HepG2 (cell line): ENCODE results near the gene GSTM4. TPM values are rescaled to one million over a fixed set of nuclear protein-coding genes. Genes with fewer than 3 reads are reported as not detected.
A peak's percentile ranks its signal among the peaks of the same experiment; 100 is the strongest.

Experiments
- CBX1 ChIP-seq: IDR thresholded peaks from one replicate; pipeline ENCODE4 v1.6.1; 2016; ENCODE audit warnings: antibody characterized with exemption, low read depth
- CCAR2 ChIP-seq: fragments of 200-400 bp; formaldehyde crosslinking; optimal IDR thresholded peaks from 2 replicates; pipeline ENCODE3; 2018; ENCODE audit warnings: low read depth, mild to moderate bottlenecking, low read length, moderate library complexity
- CHD2 ChIP-seq: IDR thresholded peaks from 2 replicates; pipeline ENCODE4 v1.6.1; 2011; ENCODE audit warnings: low read depth, low read length, improper control_type of control experiment
- E2F5 ChIP-seq: sonication (generic); formaldehyde crosslinking; conservative IDR thresholded peaks from 2 replicates; pipeline ENCODE4 v1.4.0; 2020; ENCODE audit warnings: missing genetic modification reagents
- ELF3 ChIP-seq: IDR thresholded peaks from 2 replicates; pipeline ENCODE4 v1.6.1; 2016; ENCODE audit warnings: missing genetic modification reagents, missing compliant biosample characterization
- EP300 ChIP-seq, 3 experiments: sonication (generic) in 1 of 3; formaldehyde crosslinking in 1 of 3; IDR thresholded peaks; 2 replicates each; pipeline versions ENCODE4 v1.5.1 to v1.6.1; 2011 to 2020; ENCODE audit warnings: low read depth in 2 of 3, low read length in 2 of 3, borderline replicate concordance in 1 of 3, improper control_type of control experiment in 1 of 3, mild to moderate bottlenecking in 1 of 3, missing genetic modification reagents in 1 of 3, moderate library complexity in 1 of 3
- GABPB1 ChIP-seq: IDR thresholded peaks from 2 replicates; pipeline ENCODE4 v1.6.1; 2016; ENCODE audit warnings: mild to moderate bottlenecking, missing genetic modification reagents, moderate library complexity, missing compliant biosample characterization
- ISL2 ChIP-seq: sonication (generic); formaldehyde crosslinking; IDR thresholded peaks from 2 replicates; pipeline ENCODE4 v1.5.0; 2020; ENCODE audit warnings: missing genetic modification reagents
- KLF9 ChIP-seq: IDR thresholded peaks from 2 replicates; pipeline ENCODE4 v1.6.1; 2016; ENCODE audit warnings: low read depth
- PLRG1 ChIP-seq: fragments of 450-650 bp; conservative IDR thresholded peaks from 2 replicates; pipeline ENCODE4 v1.6.1; 2016
- SALL2 ChIP-seq: sonication (generic); formaldehyde crosslinking; IDR thresholded peaks from 2 replicates; pipeline ENCODE4 v1.8.1; 2023; ENCODE audit warnings: mild to moderate bottlenecking, missing genetic modification reagents, inconsistent platforms
- SMYD3 ChIP-seq: sonication (generic); formaldehyde crosslinking; IDR thresholded peaks from 2 replicates; pipeline ENCODE4 v1.8.1; 2023; ENCODE audit warnings: mild to moderate bottlenecking, missing genetic modification reagents
- TBL1XR1 ChIP-seq: fragments of 150-350 bp; IDR thresholded peaks from 2 replicates; pipeline ENCODE4 v1.6.1; 2014; ENCODE audit warnings: borderline replicate concordance, low read length; ENCODE audit not compliant: partially characterized antibody
- TGIF2 ChIP-seq: IDR thresholded peaks from 2 replicates; pipeline ENCODE4 v1.6.1; 2016; ENCODE audit warnings: control low read depth, missing compliant biosample characterization
- THAP8 ChIP-seq: sonication (generic); formaldehyde crosslinking; IDR thresholded peaks from 2 replicates; pipeline ENCODE4 v1.5.1; 2020; ENCODE audit warnings: missing genetic modification reagents, mild to moderate bottlenecking, borderline replicate concordance
- YEATS2 ChIP-seq: sonication (generic); formaldehyde crosslinking; IDR thresholded peaks from 2 replicates; pipeline ENCODE4 v1.4.0; 2020; ENCODE audit warnings: missing genetic modification reagents, borderline replicate concordance
- ZNF124 ChIP-seq: sonication (generic); formaldehyde crosslinking; IDR thresholded peaks from 2 replicates; pipeline ENCODE4 v1.4.0; 2020; ENCODE audit warnings: missing genetic modification reagents
- ZNF264 ChIP-seq: sonication (generic); formaldehyde crosslinking; IDR thresholded peaks from 2 replicates; pipeline ENCODE4 v1.4.0; 2020; ENCODE audit warnings: missing genetic modification reagents
- ZNF282 ChIP-seq: fragments of 450-650 bp; IDR thresholded peaks from 2 replicates; pipeline ENCODE4 v1.6.1; 2018; ENCODE audit not compliant: partially characterized antibody
- ZNF326 ChIP-seq: sonication (generic); formaldehyde crosslinking; IDR thresholded peaks from 2 replicates; pipeline ENCODE4 v1.4.0; 2020; ENCODE audit warnings: missing genetic modification reagents, borderline replicate concordance
- ZNF33A ChIP-seq: sonication (generic); formaldehyde crosslinking; IDR thresholded peaks from 2 replicates; pipeline ENCODE4 v1.5.1; 2020; ENCODE audit warnings: missing genetic modification reagents, mild to moderate bottlenecking, moderate library complexity, borderline replicate concordance
- ZNF558 ChIP-seq: sonication (generic); formaldehyde crosslinking; IDR thresholded peaks from 2 replicates; pipeline ENCODE4 v1.9.0; 2022; ENCODE audit warnings: mild to moderate bottlenecking, missing genetic modification reagents, borderline replicate concordance
- ZNF850 ChIP-seq: sonication (generic); formaldehyde crosslinking; conservative IDR thresholded peaks from 2 replicates; pipeline ENCODE4 v1.9.0; 2021; ENCODE audit warnings: mild to moderate bottlenecking, missing genetic modification reagents
- polyA plus RNA-seq, 8 experiments: library from polyadenylated mRNA; depleted of rRNA in 3 of 8; stranded (reverse) in 7 of 8; unstranded in 1 of 8; fragments of >200 nt; fragmentation: Illumina TruSeq in 4 of 8; extraction: Trizol in 4 of 8; gene quantifications; 2 replicates each; pipeline versions ENCODE4 v1.2.1 to v1.2.3, GENCODE V29; 2011 to 2016; ENCODE audit warnings: low read depth in 4 of 8, missing spikeins in 1 of 8, mixed read lengths in 1 of 8; ENCODE audit not compliant: insufficient read depth in 1 of 8
- total RNA-seq, 5 experiments: library from RNA; depleted of rRNA; stranded (reverse); fragments of >200 nt; fragmentation: Illumina TruSeq; extraction: Trizol; gene quantifications; 2 replicates each; pipeline ENCODE4 v1.2.3, GENCODE V29; 2016; ENCODE audit warnings: low read depth in 1 of 5
- TF ChIP-seq, protein P1 (sequence below): sonication (generic); formaldehyde crosslinking; IDR thresholded peaks from 2 replicates; pipeline ENCODE4 v1.8.1; 2023; ENCODE audit warnings: missing genetic modification reagents, inconsistent platforms, borderline replicate concordance
- TF ChIP-seq, protein P2 (sequence below): sonication (generic); formaldehyde crosslinking; IDR thresholded peaks from 2 replicates; pipeline ENCODE4 v1.8.0; 2022; ENCODE audit warnings: missing genetic modification reagents, low read depth, mild to moderate bottlenecking, borderline replicate concordance
- TF ChIP-seq, protein P3 (sequence below): fragments of 450-650 bp; IDR thresholded peaks from 2 replicates; pipeline ENCODE4 v1.6.1; 2016

GSTM4 gene
- total and polyA plus RNA-seq, 2 of the 13 experiments (the other 11 are each of a cell fraction or from before 2014, with no cell fraction given) = 25.3 to 40.8 TPM

DNA sequence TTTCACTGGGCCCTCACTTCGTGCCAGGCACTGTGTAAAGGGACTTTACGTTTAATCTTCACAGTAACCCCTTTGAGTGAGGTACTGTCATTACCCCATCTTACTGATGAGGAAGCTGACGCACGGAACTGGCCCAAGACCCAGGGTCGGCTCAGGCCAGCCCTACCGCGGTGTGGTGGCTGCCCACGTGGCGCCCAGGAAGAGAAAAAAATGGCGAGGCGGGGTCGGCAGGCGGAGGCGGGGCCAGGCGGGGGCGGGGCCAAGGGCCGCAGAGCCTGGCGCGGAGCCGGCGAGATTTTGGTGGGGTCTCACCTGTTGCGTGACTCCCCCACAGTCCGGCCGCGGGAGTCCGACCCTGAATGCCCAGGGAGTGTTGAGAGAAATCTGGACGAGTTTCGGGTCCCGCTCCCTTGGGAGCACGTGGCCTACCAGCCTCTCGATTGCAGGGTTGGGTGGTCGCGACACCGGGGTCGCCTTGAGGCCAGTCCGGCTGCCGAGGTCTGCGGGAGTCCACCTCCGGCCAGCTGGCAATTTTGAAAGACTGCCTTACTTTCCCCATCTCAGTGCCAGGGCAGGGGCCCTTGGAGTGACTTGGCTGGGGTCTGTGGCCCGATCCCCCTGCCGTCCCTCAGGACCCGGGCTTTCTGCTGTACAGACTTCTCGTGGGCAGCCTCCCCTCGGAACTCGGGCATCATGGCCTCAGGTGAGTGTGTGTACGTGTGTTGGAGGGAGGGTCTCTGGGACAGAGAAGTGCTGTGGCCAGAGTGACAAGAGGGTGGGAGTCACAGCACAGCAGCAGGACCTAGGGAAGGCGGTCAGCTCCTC lies 36.1 kb upstream of the GSTM4 start, which contains the start of the genes AMPD2 and GNAT2 (continued):
- no peak for TF ChIP-seq ISL2 (CRISPR knock-in tag)
- TF ChIP-seq TGIF2 = peak; percentile 71
- TF ChIP-seq ZNF264 (CRISPR knock-in tag) = peak; percentile 55; the same call in 1 of the 2 replicates
- TF ChIP-seq ZNF282 = no peak
- TF ChIP-seq SMYD3 = no peak
- TF ChIP-seq ELF3 = peak; percentile 82
- TF ChIP-seq, protein P1, sequence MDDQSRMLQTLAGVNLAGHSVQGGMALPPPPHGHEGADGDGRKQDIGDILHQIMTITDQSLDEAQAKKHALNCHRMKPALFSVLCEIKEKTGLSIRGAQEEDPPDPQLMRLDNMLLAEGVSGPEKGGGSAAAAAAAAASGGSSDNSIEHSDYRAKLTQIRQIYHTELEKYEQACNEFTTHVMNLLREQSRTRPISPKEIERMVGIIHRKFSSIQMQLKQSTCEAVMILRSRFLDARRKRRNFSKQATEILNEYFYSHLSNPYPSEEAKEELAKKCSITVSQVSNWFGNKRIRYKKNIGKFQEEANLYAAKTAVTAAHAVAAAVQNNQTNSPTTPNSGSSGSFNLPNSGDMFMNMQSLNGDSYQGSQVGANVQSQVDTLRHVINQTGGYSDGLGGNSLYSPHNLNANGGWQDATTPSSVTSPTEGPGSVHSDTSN (CRISPR knock-in tag) = 0 out of 2 replicates have a peak, but pooled peaks have one; percentile 22
- TF ChIP-seq SALL2 (CRISPR knock-in tag) = peak; percentile 82; the same call in 1 of the 2 replicates
- no peak for TF ChIP-seq CBX1
- no peak for TF ChIP-seq EP300 (IDR thresholded peaks at IDR 0.05; ENCODE audit: low read depth in 2 of 2, low read length in 2 of 2)
- TF ChIP-seq EP300 (CRISPR knock-in tag; IDR thresholded peaks at IDR 0.05; ENCODE audit: borderline replicate concordance) = no peak
- no peak for TF ChIP-seq E2F5 (CRISPR knock-in tag)
- no peak for TF ChIP-seq ZNF124 (CRISPR knock-in tag)
- TF ChIP-seq, protein P2, sequence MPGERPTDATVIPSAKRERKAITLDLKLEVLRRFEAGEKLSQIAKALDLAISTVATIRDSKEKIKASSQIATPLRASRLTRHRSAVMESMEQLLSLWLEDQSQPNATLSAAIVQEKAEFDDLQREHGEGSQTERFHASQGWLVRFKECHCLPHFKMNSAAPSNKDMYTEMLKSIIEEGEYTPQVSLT = no peak
- TF ChIP-seq, protein P3, sequence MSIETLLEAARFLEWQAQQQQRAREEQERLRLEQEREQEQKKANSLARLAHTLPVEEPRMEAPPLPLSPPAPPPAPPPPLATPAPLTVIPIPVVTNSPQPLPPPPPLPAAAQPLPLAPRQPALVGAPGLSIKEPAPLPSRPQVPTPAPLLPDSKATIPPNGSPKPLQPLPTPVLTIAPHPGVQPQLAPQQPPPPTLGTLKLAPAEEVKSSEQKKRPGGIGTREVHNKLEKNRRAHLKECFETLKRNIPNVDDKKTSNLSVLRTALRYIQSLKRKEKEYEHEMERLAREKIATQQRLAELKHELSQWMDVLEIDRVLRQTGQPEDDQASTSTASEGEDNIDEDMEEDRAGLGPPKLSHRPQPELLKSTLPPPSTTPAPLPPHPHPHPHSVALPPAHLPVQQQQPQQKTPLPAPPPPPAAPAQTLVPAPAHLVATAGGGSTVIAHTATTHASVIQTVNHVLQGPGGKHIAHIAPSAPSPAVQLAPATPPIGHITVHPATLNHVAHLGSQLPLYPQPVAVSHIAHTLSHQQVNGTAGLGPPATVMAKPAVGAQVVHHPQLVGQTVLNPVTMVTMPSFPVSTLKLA = peak; percentile 88
- TF ChIP-seq GABPB1 = peak; percentile 76
- TF ChIP-seq CCAR2 = no peak
- TF ChIP-seq KLF9 (CRISPR knock-in tag) = no peak
- no peak for TF ChIP-seq THAP8
- TF ChIP-seq ZNF33A (CRISPR knock-in tag) = no peak
- peak; percentile 22; the same call in 1 of the 2 replicates for TF ChIP-seq YEATS2 (CRISPR knock-in tag)
- TF ChIP-seq PLRG1 = no peak
- TF ChIP-seq ZNF558 (CRISPR knock-in tag) = peak; percentile 28; the same call in 1 of the 2 replicates
- no peak for TF ChIP-seq ZNF850 (CRISPR knock-in tag)
- no peak for TF ChIP-seq TBL1XR1
- no peak for TF ChIP-seq ZNF326 (CRISPR knock-in tag)
- peak; percentile 28; the same call in 1 of the 2 replicates for TF ChIP-seq CHD2
